GM19043 (cell line): ENCODE measurements around the gene FAAP100.

Experiments
- ATAC-seq: cut with Tn5 transposase; IDR thresholded peaks from one replicate; pipeline ENCODE4 v1.9.1; 2021; ENCODE audit warnings: low read depth; ENCODE audit not compliant: unreplicated experiment

Gene FAAP100

GRCh38 chr17:81513372-81513752 lies 38.8 kb downstream of the FAAP100 start:
- ATAC-seq, result no peak

DNA sequence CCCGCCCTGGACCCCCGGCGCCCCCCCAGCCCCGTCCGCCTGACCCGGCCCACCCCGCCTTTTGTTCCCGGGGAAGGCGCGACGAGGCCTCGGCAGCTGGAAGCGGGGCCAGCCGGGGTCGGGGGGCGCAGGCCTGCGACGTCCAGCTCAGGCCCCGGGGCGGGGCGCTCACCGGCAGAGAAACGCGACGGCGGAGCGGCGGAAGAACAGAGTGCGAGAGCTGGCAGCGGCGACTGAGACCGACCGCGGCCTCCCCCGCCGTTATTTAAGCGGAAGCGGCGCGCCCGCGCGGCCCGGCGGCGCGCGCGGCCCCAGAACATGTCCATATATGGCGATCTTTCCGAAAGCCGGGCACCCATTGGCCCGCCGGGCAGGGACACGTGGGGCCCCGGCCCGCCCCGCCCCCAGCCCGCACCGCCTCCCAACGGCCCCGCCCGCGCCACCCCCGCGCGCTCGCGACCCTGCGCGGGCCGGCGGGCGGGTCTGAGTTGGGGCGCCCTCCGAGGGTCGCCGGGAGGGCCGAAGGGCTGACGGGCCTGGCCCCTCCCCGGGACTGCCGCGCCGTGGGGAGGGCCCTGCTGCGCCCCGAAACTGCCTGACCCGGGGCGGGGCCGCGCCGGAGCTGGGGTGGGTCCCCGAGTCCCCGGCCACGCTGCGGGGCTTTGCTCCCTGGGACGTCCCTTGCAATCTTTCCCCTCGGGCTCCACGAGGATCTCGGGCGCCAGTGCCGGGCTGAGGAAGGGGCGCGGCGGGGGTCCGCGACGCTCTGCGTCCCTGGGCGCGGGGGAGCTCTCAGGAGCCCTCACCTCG lies 39.4 kb downstream of the FAAP100 start, which contains the start of gene ACTG1:
TSS of gene ACTG1 (minus strand) at position 238 of the 810 bp plus-strand sequence. CDS start 445 bp downstream, outside the sequence.
- ATAC-seq, result peak; percentile 28

- no peak for ATAC-seq
Observed at GRCh38 chr17:81511804-81512561, 40.2 kb downstream of the FAAP100 start.

- ATAC-seq, result no peak
Observed at GRCh38 chr17:81511554-81511803, 40.7 kb downstream of the FAAP100 start.

- no peak for ATAC-seq
Observed at GRCh38 chr17:81510785-81511553, 41.2 kb downstream of the FAAP100 start.

DNA sequence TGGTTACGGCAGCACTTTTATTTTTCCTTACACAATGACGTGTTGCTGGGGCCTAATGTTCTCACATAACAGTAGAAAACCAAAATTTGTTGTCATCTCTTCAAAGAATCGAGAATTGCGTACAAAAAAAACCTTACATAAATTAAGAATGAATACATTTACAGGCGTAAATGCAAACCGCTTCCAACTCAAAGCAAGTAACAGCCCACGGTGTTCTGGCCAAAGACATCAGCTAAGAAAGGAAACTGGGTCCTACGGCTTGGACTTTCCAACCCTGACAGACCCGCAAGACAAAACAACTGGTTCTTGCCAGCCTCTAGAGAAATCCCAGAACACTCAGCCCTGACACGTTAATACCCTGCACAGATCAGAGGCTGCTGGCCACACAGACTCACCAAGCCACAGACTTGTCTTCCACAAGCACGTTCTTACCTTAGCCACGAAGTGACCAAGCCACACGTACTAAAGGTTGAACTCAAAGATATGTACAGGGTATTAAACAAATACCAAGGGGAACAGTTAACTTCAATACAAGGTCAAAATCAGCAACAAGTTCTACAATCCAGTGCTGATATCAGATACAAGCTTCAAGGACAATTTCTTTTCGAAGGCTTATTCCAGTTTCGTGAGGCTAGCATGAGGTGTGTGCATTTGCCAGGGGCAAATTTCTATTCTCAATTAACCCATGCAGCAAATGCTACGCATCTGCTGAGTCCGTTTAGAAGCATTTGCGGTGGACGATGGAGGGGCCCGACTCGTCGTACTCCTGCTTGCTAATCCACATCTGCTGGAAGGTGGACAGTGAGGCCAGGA lies 42.0 kb downstream of the FAAP100 start:
- no peak for ATAC-seq

DNA sequence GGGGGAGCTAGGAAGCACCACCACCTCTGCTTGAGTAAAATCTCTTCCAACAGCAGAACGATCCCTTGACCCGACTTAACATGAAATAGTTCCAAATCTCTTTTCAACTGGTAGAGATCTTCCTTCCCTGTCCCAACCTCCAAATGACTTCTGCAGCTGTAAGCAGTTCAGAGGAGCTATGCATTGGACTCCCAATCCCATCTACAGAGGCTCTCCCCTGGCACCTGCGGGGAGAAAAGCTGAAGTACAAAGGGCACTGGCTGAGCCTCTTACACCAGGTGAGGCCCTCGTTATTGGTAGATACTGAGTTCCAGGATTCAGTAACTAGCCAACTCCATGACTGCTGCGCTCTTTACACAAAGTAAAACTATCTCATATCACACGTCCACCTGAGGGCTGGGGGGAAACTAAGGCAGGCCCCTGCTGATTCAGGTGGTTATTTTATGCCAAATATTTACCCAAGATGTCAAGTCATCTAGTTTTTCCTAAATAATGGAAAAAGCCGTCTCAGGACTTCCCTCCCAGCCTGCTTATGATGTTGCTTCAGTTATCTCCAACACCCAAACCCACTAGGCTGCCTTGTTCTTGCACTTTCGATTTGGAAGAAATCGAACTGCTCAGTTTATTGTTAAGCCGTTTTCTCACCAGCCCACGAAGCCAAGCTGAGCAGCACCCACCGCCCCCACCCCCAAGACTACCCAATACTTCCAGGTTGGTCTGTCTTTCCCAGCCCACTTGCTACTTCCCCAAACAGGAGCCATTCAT lies 42.8 kb downstream of the FAAP100 start:
- no peak for ATAC-seq

GRCh38 chr17:81508639-81509206 lies 43.4 kb downstream of the FAAP100 start:
- no peak for ATAC-seq

- no peak for ATAC-seq
Observed at GRCh38 chr17:81503619-81504018, 48.5 kb downstream of the FAAP100 start.

DNA sequence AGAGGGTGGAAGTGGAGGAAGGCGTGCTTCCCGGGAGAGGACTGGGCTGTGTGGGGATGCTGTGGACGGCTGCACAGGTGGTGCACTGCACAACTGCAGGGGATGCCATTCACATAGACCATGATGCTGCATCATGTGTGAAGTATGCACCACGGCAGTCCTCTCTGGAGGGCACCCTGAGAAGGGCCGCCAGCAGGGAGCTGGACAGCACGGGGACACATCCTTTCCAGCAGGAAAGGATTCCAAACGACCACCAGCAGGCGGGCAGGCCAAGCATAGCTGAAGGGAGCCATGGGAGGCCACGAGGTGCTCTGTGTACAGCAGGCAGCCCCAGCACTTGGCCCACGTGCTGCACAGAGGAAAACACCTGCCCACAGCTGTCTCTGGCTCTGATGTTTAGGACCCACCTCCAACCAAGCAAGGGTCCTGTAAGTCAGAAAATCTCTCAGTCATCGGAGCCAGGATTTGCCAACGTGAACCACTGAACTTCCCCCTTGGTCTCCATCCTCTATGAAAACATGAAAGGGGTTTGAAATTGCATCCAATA lies 49.6 kb downstream of the FAAP100 start:
- ATAC-seq, result no peak

GRCh38 chr17:81500047-81500446 lies 52.1 kb downstream of the FAAP100 start:
- ATAC-seq, result no peak

- no peak for ATAC-seq
Observed at GRCh38 chr17:81499601-81499970, 52.6 kb downstream of the FAAP100 start.

DNA sequence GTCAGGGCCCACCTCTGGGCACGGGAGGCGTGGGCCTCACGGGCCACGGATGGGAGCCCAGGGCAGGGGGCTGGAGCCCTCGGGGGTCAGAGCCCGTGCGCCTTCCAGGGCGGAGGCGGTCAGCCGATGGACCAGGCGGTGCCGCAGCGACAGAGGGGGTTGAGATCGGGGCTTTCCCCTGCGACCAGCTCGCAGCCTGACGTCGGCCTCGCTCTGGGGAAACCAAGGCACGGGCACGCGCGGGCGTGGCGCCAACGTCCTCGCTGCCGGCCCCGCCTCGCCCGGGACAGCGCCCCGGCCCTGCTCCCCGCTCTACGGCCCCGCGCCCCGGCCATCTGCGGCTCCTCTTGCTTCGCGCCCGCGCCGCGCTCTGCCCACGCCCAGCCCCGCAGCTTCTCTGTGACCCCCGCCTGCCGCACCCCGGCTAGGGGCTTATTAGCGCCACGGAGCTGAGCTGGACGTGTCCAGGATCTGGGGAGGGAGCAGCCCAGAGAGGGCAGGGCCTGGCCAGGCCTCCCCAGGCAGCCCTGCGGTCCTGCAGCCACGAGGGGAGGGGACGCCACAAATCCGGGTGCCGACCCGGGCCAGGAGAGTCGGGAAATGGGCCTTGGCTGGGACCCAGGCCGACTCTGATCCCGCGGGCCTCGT lies 53.1 kb downstream of the FAAP100 start:
- no peak for ATAC-seq

- ATAC-seq, result no peak
Observed at GRCh38 chr17:81494626-81495377, 57.4 kb downstream of the FAAP100 start.

GRCh38 chr17:81493198-81494038 lies 58.7 kb downstream of the FAAP100 start:
- ATAC-seq, result no peak

- no peak for ATAC-seq
Observed at GRCh38 chr17:81492706-81493105, 59.4 kb downstream of the FAAP100 start.

- ATAC-seq, result no peak
Observed at GRCh38 chr17:81492202-81492601, 60.0 kb downstream of the FAAP100 start.
